GM12801 (cell line): ENCODE measurements around the gene ADAMTSL1.

Source experiments
- CTCF ChIP-seq: IDR thresholded peaks from one replicate; pipeline ENCODE4 v1.5.1; 2011; ENCODE audit warnings: control low read depth; ENCODE audit not compliant: insufficient read length; ENCODE audit errors: extremely low read depth

The ADAMTSL1 gene

GRCh38 chr9:18753904-18754303, 280.0 kb downstream of the ADAMTSL1 start:
- TF ChIP-seq CTCF, result no peak

GRCh38 chr9:18754537-18754936, 280.6 kb downstream of the ADAMTSL1 start:
- no peak for TF ChIP-seq CTCF

- TF ChIP-seq CTCF, result no peak
Observed at GRCh38 chr9:18755263-18755662, 281.3 kb downstream of the ADAMTSL1 start.

- TF ChIP-seq CTCF, result no peak
Observed at GRCh38 chr9:18756712-18757125, 282.8 kb downstream of the ADAMTSL1 start.

GRCh38 chr9:18759827-18760226, 285.9 kb downstream of the ADAMTSL1 start:
- TF ChIP-seq CTCF, result no peak

- TF ChIP-seq CTCF, result no peak
Observed at GRCh38 chr9:18761742-18762300, 287.9 kb downstream of the ADAMTSL1 start.

GRCh38 chr9:18766989-18767550, 293.1 kb downstream of the ADAMTSL1 start:
- no peak for TF ChIP-seq CTCF
